Hepatocyte (in vitro differentiated cells): ENCODE results near the gene TMEM39A. TPM values are rescaled to one million over a fixed set of nuclear protein-coding genes. Genes with fewer than 3 reads are reported as not detected.
A peak's percentile ranks its signal among the peaks of the same experiment; 100 is the strongest.

Experiments
- DNase-seq: peaks from one replicate; pipeline ENCODE4 v3.0.0-alpha.2; 2016; ENCODE audit warnings: low spot score
- H2AFZ ChIP-seq: fragments of 200-600 bp; sonication (generic); 2 replicates; pipeline ENCODE4 v1.6.0; 2016; ENCODE audit warnings: antibody characterized with exemption, mild to moderate bottlenecking
- H3K27ac ChIP-seq: fragments of 200-600 bp; sonication (generic); 2 replicates; pipeline ENCODE4 v1.5.1; 2016; ENCODE audit warnings: mild to moderate bottlenecking
- H3K27me3 ChIP-seq: fragments of 200-600 bp; sonication (generic); 2 replicates; pipeline ENCODE4 v1.6.1; 2016
- H3K36me3 ChIP-seq: fragments of 200-600 bp; sonication (generic); replicated peaks from 2 replicates; pipeline ENCODE4 v1.5.1; 2016; ENCODE audit warnings: low read depth; ENCODE audit not compliant: insufficient read depth
- H3K4me1 ChIP-seq: fragments of 200-600 bp; sonication (generic); 2 replicates; pipeline ENCODE4 v1.5.1; 2016; ENCODE audit warnings: mild to moderate bottlenecking, moderate library complexity; ENCODE audit not compliant: insufficient read depth
- H3K4me2 ChIP-seq: fragments of 200-600 bp; sonication (generic); 2 replicates; pipeline ENCODE4 v1.6.0; 2016
- H3K4me3 ChIP-seq: fragments of 200-600 bp; sonication (generic); 2 replicates; pipeline ENCODE4 v1.5.1; 2016; ENCODE audit warnings: mild to moderate bottlenecking
- H3K79me2 ChIP-seq: fragments of 200-600 bp; sonication (generic); 2 replicates; pipeline ENCODE4 v1.6.0; 2017; ENCODE audit warnings: mild to moderate bottlenecking
- H3K9me2 ChIP-seq: fragments of 200-600 bp; sonication (generic); replicated peaks from 2 replicates; pipeline ENCODE4 v1.6.0; 2017; ENCODE audit warnings: mild to moderate bottlenecking; ENCODE audit not compliant: insufficient read depth
- H3K9me3 ChIP-seq: fragments of 200-600 bp; sonication (generic); 2 replicates; pipeline ENCODE4 v1.5.1; 2016; ENCODE audit warnings: low read depth, mild to moderate bottlenecking
- H4K20me1 ChIP-seq: fragments of 200-600 bp; sonication (generic); 2 replicates; pipeline ENCODE4 v1.6.0; 2016; ENCODE audit warnings: mild to moderate bottlenecking; ENCODE audit not compliant: insufficient read depth, poor library complexity, severe bottlenecking
- EZH2 ChIP-seq: fragments of 200-600 bp; sonication (generic); IDR thresholded peaks from 2 replicates; pipeline ENCODE4 v1.6.1; 2016; ENCODE audit warnings: antibody characterized with exemption, mild to moderate bottlenecking, borderline replicate concordance
- EZH2phosphoT487 ChIP-seq: fragments of 200-600 bp; sonication (generic); IDR thresholded peaks from one replicate; pipeline ENCODE4 v1.6.1; 2018; ENCODE audit warnings: antibody characterized with exemption, mild to moderate bottlenecking, low read depth, moderate library complexity; ENCODE audit not compliant: unreplicated experiment, severe bottlenecking
- WGBS: methylation state at CpG from one replicate; pipeline ENCODE4 v1.1.6; 2016; ENCODE audit warnings: low lambda C conversion rate; ENCODE audit errors: missing lambda C conversion rate; 5-methylcytosine and 5-hydroxymethylcytosine counted together
- polyA plus RNA-seq: library from polyadenylated mRNA; unstranded; fragments of >200 nt; fragmentation: Nextera tagmentation; extraction: Ambion mirVana; gene quantifications from 2 replicates; pipeline ENCODE4 v1.2.1, GENCODE V29; 2016
- total RNA-seq: library from RNA; depleted of rRNA; stranded (reverse); fragments of >200 nt; gene quantifications from 2 replicates; pipeline ENCODE4 v1.2.3, GENCODE V29; 2014
- TF ChIP-seq, protein P1 (sequence below): fragments of 200-600 bp; sonication (generic); IDR thresholded peaks from 2 replicates; pipeline ENCODE4 v1.5.1; 2016; ENCODE audit warnings: antibody characterized with exemption, mild to moderate bottlenecking; ENCODE audit not compliant: poor library complexity

TMEM39A gene
- total and polyA plus RNA-seq, 2 experiments from 2014 or later, result 46.2 to 77.0 TPM

- H3K4me1 ChIP-seq, result no peaks in the 10 kb centered on the region
- no peak overlapping the region for H2AFZ ChIP-seq
- H3K9me2 ChIP-seq, result no peaks in the 10 kb centered on the region
- H3K27me3 ChIP-seq, result no peaks in the 10 kb centered on the region
- H3K79me2 ChIP-seq, result peaks cover 14% of the 10 kb centered on the region
- H3K4me3 ChIP-seq, result no peak overlapping the region
- TF ChIP-seq EZH2phosphoT487 (no peak), EZH2 (no peak)
- TF ChIP-seq, protein P1, sequence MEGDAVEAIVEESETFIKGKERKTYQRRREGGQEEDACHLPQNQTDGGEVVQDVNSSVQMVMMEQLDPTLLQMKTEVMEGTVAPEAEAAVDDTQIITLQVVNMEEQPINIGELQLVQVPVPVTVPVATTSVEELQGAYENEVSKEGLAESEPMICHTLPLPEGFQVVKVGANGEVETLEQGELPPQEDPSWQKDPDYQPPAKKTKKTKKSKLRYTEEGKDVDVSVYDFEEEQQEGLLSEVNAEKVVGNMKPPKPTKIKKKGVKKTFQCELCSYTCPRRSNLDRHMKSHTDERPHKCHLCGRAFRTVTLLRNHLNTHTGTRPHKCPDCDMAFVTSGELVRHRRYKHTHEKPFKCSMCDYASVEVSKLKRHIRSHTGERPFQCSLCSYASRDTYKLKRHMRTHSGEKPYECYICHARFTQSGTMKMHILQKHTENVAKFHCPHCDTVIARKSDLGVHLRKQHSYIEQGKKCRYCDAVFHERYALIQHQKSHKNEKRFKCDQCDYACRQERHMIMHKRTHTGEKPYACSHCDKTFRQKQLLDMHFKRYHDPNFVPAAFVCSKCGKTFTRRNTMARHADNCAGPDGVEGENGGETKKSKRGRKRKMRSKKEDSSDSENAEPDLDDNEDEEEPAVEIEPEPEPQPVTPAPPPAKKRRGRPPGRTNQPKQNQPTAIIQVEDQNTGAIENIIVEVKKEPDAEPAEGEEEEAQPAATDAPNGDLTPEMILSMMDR, result no peak
- no peak overlapping the region for H3K27ac ChIP-seq
- no peaks in the 10 kb centered on the region for H4K20me1 ChIP-seq
- peaks cover 3% of the 10 kb centered on the region for H3K36me3 ChIP-seq
- 95% methylated on average over 2 of the region's 2 CpGs for WGBS
- H3K9me3 ChIP-seq, result no peaks in the 10 kb centered on the region
- no peak for DNase-seq
- H3K4me2 ChIP-seq, result no peak overlapping the region
Measured at GRCh38 chr3:119507404-119507803, 44.0 kb upstream of the TMEM39A start.

GRCh38 chr3:119506631-119507030, 43.2 kb upstream of the TMEM39A start:
- no peaks in the 10 kb centered on the region for H3K4me1 ChIP-seq
- no peaks in the 10 kb centered on the region for H4K20me1 ChIP-seq
- peaks cover 21% of the 10 kb centered on the region for H3K79me2 ChIP-seq
- H3K27ac ChIP-seq, result no peak overlapping the region
- no peaks in the 10 kb centered on the region for H3K9me2 ChIP-seq
- TF ChIP-seq EZH2 (no peak), EZH2phosphoT487 (no peak)
- TF ChIP-seq, protein P1, result no peak
- no peaks in the 10 kb centered on the region for H3K27me3 ChIP-seq
- H3K36me3 ChIP-seq, result peaks cover 3% of the 10 kb centered on the region
- 96% methylated on average over 4 of the region's 4 CpGs for WGBS
- no peak for DNase-seq
- no peaks in the 10 kb centered on the region for H3K9me3 ChIP-seq
- H3K4me2 ChIP-seq, result no peak overlapping the region
- H2AFZ ChIP-seq, result no peak overlapping the region
- H3K4me3 ChIP-seq, result no peak overlapping the region

DNA sequence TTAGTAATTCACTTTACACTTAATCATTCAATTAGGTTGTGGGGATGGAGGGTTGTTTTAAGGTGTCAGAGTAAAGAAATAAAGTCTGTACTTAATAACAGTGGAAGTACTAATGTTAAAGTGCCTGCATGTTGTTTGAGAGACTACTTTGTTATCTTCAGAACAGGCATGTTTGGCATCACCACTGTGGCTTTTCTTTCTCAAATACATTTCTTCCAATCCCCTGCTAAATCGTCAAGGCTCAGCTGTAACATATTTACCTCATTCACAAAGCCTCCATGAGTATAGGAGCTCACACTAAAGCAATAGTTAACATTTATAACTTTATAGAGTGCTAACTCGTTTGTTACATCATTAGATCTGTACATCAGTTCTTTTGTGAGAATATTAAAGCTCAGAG, 37.5 kb upstream of the TMEM39A start:
- peak overlapping the region; percentile 84 for H3K4me2 ChIP-seq
- TF ChIP-seq, protein P1, result no peak
- TF ChIP-seq EZH2phosphoT487 (no peak), EZH2 (no peak)
- no peaks in the 10 kb centered on the region for H3K9me3 ChIP-seq
- no peaks in the 10 kb centered on the region for H3K36me3 ChIP-seq
- H2AFZ ChIP-seq, result no peak overlapping the region
- H3K4me1 ChIP-seq, result peaks cover 24% of the 10 kb centered on the region
- H3K79me2 ChIP-seq, result peaks cover 41% of the 10 kb centered on the region
- no peak for DNase-seq
- H4K20me1 ChIP-seq, result no peaks in the 10 kb centered on the region
- no peaks in the 10 kb centered on the region for H3K27me3 ChIP-seq
- 67% methylated on average over 2 of the region's 2 CpGs for WGBS
- no peak overlapping the region for H3K27ac ChIP-seq
- H3K4me3 ChIP-seq, result no peak overlapping the region
- no peaks in the 10 kb centered on the region for H3K9me2 ChIP-seq

GRCh38 chr3:119500265-119500664, 36.9 kb upstream of the TMEM39A start:
- 83% methylated on average over 4 of the region's 4 CpGs for WGBS
- peaks cover 24% of the 10 kb centered on the region for H3K4me1 ChIP-seq
- no peaks in the 10 kb centered on the region for H3K9me2 ChIP-seq
- no peak overlapping the region for H3K4me3 ChIP-seq
- TF ChIP-seq EZH2phosphoT487, result no peak
- TF ChIP-seq EZH2, result no peak
- TF ChIP-seq, protein P1, result no peak
- H3K36me3 ChIP-seq, result no peaks in the 10 kb centered on the region
- H3K27me3 ChIP-seq, result no peaks in the 10 kb centered on the region
- no peak overlapping the region for H2AFZ ChIP-seq
- no peaks in the 10 kb centered on the region for H3K9me3 ChIP-seq
- H3K4me2 ChIP-seq, result peak overlapping the region; percentile 84
- H3K27ac ChIP-seq, result no peak overlapping the region
- H3K79me2 ChIP-seq, result peaks cover 39% of the 10 kb centered on the region
- H4K20me1 ChIP-seq, result no peaks in the 10 kb centered on the region
- no peak for DNase-seq
